Measurements from ENCODE around the gene UXS1. TPM values are rescaled to one million over a fixed set of nuclear protein-coding genes. Genes with fewer than 3 reads are reported as not detected.

The UXS1 gene
- total RNA-seq, 1 donor from 2014 or later: 68.3 TPM

DNA sequence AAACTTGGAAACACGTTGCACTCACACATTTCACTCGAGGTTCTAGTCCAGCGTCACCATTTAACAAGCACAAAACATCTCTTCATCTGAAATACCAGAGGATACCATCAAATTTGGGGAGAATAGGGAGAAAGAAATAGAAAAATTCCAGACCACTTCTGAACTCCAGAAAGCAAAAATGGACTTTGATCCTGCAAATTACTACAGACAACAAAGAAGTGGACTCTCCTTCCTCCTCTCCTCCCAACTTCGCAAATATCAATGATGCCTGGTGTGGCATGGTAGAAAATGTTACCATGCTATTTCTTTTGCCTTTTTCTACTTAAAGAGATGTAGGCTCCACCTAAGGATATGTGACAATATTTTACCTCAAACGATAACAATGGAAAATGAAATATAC is 13.5 kb downstream of the UXS1 start:
- Mint-ChIP-seq H3K4me1 (ENCODE audit: low read depth, unreplicated experiment) (peaks cover 15% of the 10 kb centered on the region), H3K9me3 (ENCODE audit: unreplicated experiment) (peaks cover 5% of the 10 kb centered on the region), H3K27me3 (ENCODE audit: unreplicated experiment) (peaks cover 1% of the 10 kb centered on the region), H3K27ac (ENCODE audit: unreplicated experiment) (no peak overlapping the region), H3K4me3 (ENCODE audit: unreplicated experiment) (no peak overlapping the region), H3K36me3 (ENCODE audit: unreplicated experiment) (peaks cover 3% of the 10 kb centered on the region)
- TF ChIP-seq, protein P1, sequence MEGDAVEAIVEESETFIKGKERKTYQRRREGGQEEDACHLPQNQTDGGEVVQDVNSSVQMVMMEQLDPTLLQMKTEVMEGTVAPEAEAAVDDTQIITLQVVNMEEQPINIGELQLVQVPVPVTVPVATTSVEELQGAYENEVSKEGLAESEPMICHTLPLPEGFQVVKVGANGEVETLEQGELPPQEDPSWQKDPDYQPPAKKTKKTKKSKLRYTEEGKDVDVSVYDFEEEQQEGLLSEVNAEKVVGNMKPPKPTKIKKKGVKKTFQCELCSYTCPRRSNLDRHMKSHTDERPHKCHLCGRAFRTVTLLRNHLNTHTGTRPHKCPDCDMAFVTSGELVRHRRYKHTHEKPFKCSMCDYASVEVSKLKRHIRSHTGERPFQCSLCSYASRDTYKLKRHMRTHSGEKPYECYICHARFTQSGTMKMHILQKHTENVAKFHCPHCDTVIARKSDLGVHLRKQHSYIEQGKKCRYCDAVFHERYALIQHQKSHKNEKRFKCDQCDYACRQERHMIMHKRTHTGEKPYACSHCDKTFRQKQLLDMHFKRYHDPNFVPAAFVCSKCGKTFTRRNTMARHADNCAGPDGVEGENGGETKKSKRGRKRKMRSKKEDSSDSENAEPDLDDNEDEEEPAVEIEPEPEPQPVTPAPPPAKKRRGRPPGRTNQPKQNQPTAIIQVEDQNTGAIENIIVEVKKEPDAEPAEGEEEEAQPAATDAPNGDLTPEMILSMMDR (IDR thresholded peaks at IDR 0.05; ENCODE audit: partially characterized antibody, unreplicated experiment): no peak
- no peak for DNase-seq

DNA sequence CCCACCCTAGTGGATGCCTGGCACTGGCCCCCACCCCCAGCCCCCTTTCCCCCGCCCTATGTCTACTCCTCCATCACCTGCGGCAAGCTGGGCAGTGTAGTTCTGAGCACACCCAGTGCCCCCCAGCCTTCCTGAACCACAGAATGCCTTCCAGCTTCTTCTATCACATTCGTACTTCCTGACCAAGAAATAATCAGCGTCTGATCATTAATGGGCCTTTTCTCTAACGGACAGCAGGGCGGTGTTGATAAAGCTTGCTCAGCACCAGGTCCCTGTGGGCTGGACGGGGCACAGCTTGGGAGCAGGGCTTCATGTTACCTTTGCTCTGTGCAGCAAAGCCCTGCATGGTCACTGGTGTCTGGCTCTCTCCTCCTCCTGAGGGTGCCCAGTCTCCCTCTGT is 15.4 kb downstream of the UXS1 start:
- Mint-ChIP-seq H3K36me3 (ENCODE audit: unreplicated experiment) (peaks cover 3% of the 10 kb centered on the region), H3K9me3 (ENCODE audit: unreplicated experiment) (peaks cover 5% of the 10 kb centered on the region), H3K27me3 (ENCODE audit: unreplicated experiment) (peaks cover 1% of the 10 kb centered on the region), H3K27ac (ENCODE audit: unreplicated experiment) (no peak overlapping the region), H3K4me1 (ENCODE audit: low read depth, unreplicated experiment) (peaks cover 27% of the 10 kb centered on the region), H3K4me3 (ENCODE audit: unreplicated experiment) (no peak overlapping the region)
- no peak for DNase-seq
- TF ChIP-seq, protein P1 (IDR thresholded peaks at IDR 0.05; ENCODE audit: partially characterized antibody, unreplicated experiment): no peak

- Mint-ChIP-seq H3K27ac (ENCODE audit: unreplicated experiment) (peak overlapping the region; percentile 50), H3K36me3 (ENCODE audit: unreplicated experiment) (peaks cover 3% of the 10 kb centered on the region), H3K4me1 (ENCODE audit: low read depth, unreplicated experiment) (peaks cover 28% of the 10 kb centered on the region), H3K4me3 (ENCODE audit: unreplicated experiment) (no peak overlapping the region), H3K27me3 (ENCODE audit: unreplicated experiment) (peaks cover 1% of the 10 kb centered on the region), H3K9me3 (ENCODE audit: unreplicated experiment) (peaks cover 5% of the 10 kb centered on the region)
- DNase-seq: no peak
- TF ChIP-seq, protein P1 (IDR thresholded peaks at IDR 0.05; ENCODE audit: partially characterized antibody, unreplicated experiment): no peak
Measured at GRCh38 chr2:106177581-106177980, 16.5 kb downstream of the UXS1 start.

DNA sequence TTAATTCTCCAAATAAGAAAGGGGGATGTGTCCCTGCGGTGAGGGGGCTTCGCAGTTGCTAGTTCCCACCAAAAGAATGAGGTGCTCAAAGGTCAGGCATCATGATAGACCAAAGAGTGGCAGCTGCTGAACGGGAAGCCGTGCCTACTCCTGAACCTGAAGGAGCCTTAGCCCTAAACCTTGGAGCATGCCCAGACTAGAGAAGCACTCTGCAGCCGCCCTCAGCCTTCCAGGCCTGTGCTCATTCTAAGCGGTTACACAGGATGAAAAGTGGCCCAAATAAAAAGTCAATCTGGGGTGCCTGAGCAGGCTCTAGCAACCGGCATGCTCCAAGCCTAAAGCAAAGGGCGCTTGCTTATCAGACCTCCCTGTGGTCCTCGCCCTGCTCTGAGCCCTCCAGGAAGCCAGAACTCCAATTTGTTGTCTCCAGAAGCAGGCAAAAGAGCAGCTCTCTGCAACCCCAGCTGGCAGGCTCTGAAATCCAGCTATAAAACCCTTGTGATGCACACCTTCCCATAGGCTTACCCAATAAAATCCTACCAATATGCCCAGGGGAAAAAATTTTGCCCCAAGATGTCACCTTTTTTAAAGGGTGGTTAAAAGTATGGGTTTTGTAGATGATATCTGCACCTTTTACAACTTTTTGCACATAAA is 17.5 kb downstream of the UXS1 start:
- Mint-ChIP-seq H3K4me1 (ENCODE audit: low read depth, unreplicated experiment) (peaks cover 31% of the 10 kb centered on the region), H3K27me3 (ENCODE audit: unreplicated experiment) (peaks cover 4% of the 10 kb centered on the region), H3K36me3 (ENCODE audit: unreplicated experiment) (peaks cover 3% of the 10 kb centered on the region), H3K9me3 (ENCODE audit: unreplicated experiment) (peaks cover 5% of the 10 kb centered on the region), H3K4me3 (ENCODE audit: unreplicated experiment) (no peak overlapping the region), H3K27ac (ENCODE audit: unreplicated experiment) (no peak overlapping the region)
- TF ChIP-seq, protein P1 (IDR thresholded peaks at IDR 0.05; ENCODE audit: partially characterized antibody, unreplicated experiment): no peak
- DNase-seq: no peak

- Mint-ChIP-seq H3K4me3 (ENCODE audit: unreplicated experiment) (no peak overlapping the region), H3K27ac (ENCODE audit: unreplicated experiment) (no peak overlapping the region), H3K36me3 (ENCODE audit: unreplicated experiment) (peaks cover 3% of the 10 kb centered on the region), H3K27me3 (ENCODE audit: unreplicated experiment) (peaks cover 4% of the 10 kb centered on the region), H3K9me3 (ENCODE audit: unreplicated experiment) (peaks cover 5% of the 10 kb centered on the region), H3K4me1 (ENCODE audit: low read depth, unreplicated experiment) (peaks cover 31% of the 10 kb centered on the region)
- no peak for DNase-seq
- TF ChIP-seq, protein P1 (IDR thresholded peaks at IDR 0.05; ENCODE audit: partially characterized antibody, unreplicated experiment): no peak
Measured at GRCh38 chr2:106175086-106175850, 18.8 kb downstream of the UXS1 start.

All from glutamatergic neuron (in vitro differentiated cells).